Vagina (tissue), 2 donors: ENCODE data around the gene HMGB2.

Experiments
- CTCF ChIP-seq, 3 experiments: fragments of 450-650 bp in 2 of 3; fragments of 200-600 bp in 1 of 3; sonication (generic) in 1 of 3; IDR thresholded peaks; one replicate each; pipeline ENCODE4 v1.5.1; 2017 to 2019; ENCODE audit warnings: antibody characterized with exemption in 3 of 3, mild to moderate bottlenecking in 2 of 3, moderate library complexity in 2 of 3
- POLR2A ChIP-seq, 2 donors: fragments of 450-650 bp; IDR thresholded peaks; one replicate each; pipeline ENCODE4 v1.6.1; 2017; ENCODE audit warnings: antibody characterized with exemption in 2 of 2, mild to moderate bottlenecking in 2 of 2, moderate library complexity in 2 of 2

- TF ChIP-seq CTCF (IDR thresholded peaks at IDR 0.05) (no peak), POLR2A (IDR thresholded peaks at IDR 0.05) (no peak)
Observed at GRCh38 chr4:173316060-173316459, 18.1 kb downstream of the HMGB2 start.
